Astrocyte (in vitro differentiated cells and primary cell): ENCODE measurements around the gene EME1. TPM values are rescaled to one million over a fixed set of nuclear protein-coding genes. Genes with fewer than 3 reads are reported as not detected.

ENCODE experiments used
- DNase-seq: peaks from one replicate; pipeline ENCODE4 v3.0.0-alpha.2; 2010; ENCODE audit warnings: low read depth
- FAIRE-seq: peaks from 2 replicates; lab custom pipeline; 2011; peaks lifted over from hg19 to GRCh38; lab: Jason Lieb, UNC
- H2AFZ ChIP-seq: 2 replicates; pipeline ENCODE4 v1.6.0; 2012; ENCODE audit warnings: low read depth, low read length, inconsistent platforms
- H3K27ac ChIP-seq: 2 replicates; pipeline ENCODE4 v1.5.1; 2011; ENCODE audit warnings: low read depth, low read length, inconsistent platforms
- H3K27me3 ChIP-seq: 2 replicates; pipeline ENCODE4 v1.6.0; 2011; ENCODE audit warnings: low read length, inconsistent platforms; ENCODE audit not compliant: insufficient read depth
- H3K36me3 ChIP-seq: 2 replicates; pipeline ENCODE4 v1.5.1; 2011; ENCODE audit warnings: low read length, inconsistent platforms; ENCODE audit not compliant: insufficient read depth
- H3K4me1 ChIP-seq: 2 replicates; pipeline ENCODE4 v1.5.1; 2011; ENCODE audit warnings: low read length, inconsistent platforms; ENCODE audit not compliant: insufficient read depth
- H3K4me2 ChIP-seq: 2 replicates; pipeline ENCODE4 v1.6.0; 2012; ENCODE audit warnings: low read length, inconsistent platforms
- H3K4me3 ChIP-seq: 2 replicates; pipeline ENCODE4 v1.5.1; 2011; ENCODE audit warnings: low read depth, mild to moderate bottlenecking, low read length, inconsistent platforms; ENCODE audit not compliant: insufficient read depth
- H3K79me2 ChIP-seq: 2 replicates; pipeline ENCODE4 v1.6.0; 2012; ENCODE audit warnings: mild to moderate bottlenecking, low read length, inconsistent platforms; ENCODE audit not compliant: insufficient read depth
- H3K9ac ChIP-seq: 2 replicates; pipeline ENCODE4 v1.6.0; 2012; ENCODE audit warnings: mild to moderate bottlenecking, low read length, inconsistent platforms
- H3K9me3 ChIP-seq: 2 replicates; pipeline ENCODE4 v1.5.1; 2012; ENCODE audit warnings: low read depth, mild to moderate bottlenecking, low read length, inconsistent platforms; ENCODE audit not compliant: insufficient read depth
- H4K20me1 ChIP-seq: 2 replicates; pipeline ENCODE4 v1.6.0; 2012; ENCODE audit warnings: low read length, inconsistent platforms; ENCODE audit not compliant: insufficient read depth
- H3K27ac Mint-ChIP-seq: one replicate; pipeline ENCODE4 v1.8.0; 2021; ENCODE audit warnings: mild to moderate bottlenecking, mixed read lengths; ENCODE audit not compliant: unreplicated experiment
- H3K27me3 Mint-ChIP-seq: one replicate; pipeline ENCODE4 v1.8.0; 2021; ENCODE audit warnings: low read depth, mixed read lengths; ENCODE audit not compliant: unreplicated experiment
- H3K36me3 Mint-ChIP-seq: one replicate; pipeline ENCODE4 v1.8.0; 2021; ENCODE audit warnings: low read depth, mixed read lengths; ENCODE audit not compliant: unreplicated experiment
- H3K4me1 Mint-ChIP-seq: one replicate; pipeline ENCODE4 v1.8.0; 2021; ENCODE audit warnings: low read depth, mixed read lengths; ENCODE audit not compliant: unreplicated experiment
- H3K4me3 Mint-ChIP-seq: one replicate; pipeline ENCODE4 v1.8.0; 2021; ENCODE audit warnings: mild to moderate bottlenecking, moderate library complexity, mixed read lengths; ENCODE audit not compliant: unreplicated experiment
- H3K9me3 Mint-ChIP-seq: one replicate; pipeline ENCODE4 v1.8.0; 2021; ENCODE audit warnings: mild to moderate bottlenecking, mixed read lengths; ENCODE audit not compliant: unreplicated experiment
- EZH2 ChIP-seq: IDR thresholded peaks from 2 replicates; pipeline ENCODE4 v1.6.1; 2012; ENCODE audit warnings: mild to moderate bottlenecking, low read length, inconsistent platforms; ENCODE audit not compliant: insufficient read depth
- total RNA-seq: library from RNA; stranded (reverse); gene quantifications from 2 replicates; pipeline ENCODE4 v1.2.1, GENCODE V29; 2021
- TF ChIP-seq, protein P1 (sequence below): IDR thresholded peaks from 2 replicates; pipeline ENCODE4 v1.5.1; 2011; ENCODE audit warnings: low read depth, mild to moderate bottlenecking, inconsistent platforms, low read length, moderate library complexity; ENCODE audit not compliant: insufficient read depth

Gene EME1
- total RNA-seq, 1 donor from 2014 or later: 3.1 TPM

DNA sequence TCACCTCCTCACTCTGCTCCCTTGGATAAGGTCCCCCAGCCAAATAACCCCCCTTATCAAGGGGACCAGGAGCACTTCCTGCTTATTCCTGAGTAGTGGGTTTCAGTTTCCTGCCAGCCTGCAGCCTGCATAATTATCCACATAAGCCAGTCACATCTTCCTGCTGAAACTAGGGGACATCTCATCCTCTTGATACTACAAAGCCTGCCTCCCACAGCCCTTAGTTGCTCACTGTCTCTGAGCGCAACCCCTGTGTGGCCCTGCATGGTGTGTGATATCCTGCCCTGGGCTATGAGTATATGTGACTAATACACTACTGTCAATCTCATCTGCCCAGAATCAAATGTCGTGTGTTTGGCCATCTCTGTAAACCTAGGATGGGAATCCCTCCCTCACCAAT lies 35.1 kb upstream of the EME1 start:
- Histone ChIP-seq H3K4me1 (no peaks in the 10 kb centered on the region), H3K9me3 (peaks cover 3% of the 10 kb centered on the region), H2AFZ (no peak overlapping the region), H3K4me2 (no peak overlapping the region), H3K27ac (no peak overlapping the region), H3K4me3 (no peak overlapping the region), H3K27me3 (no peaks in the 10 kb centered on the region), H3K36me3 (no peaks in the 10 kb centered on the region), H4K20me1 (no peaks in the 10 kb centered on the region), H3K79me2 (no peaks in the 10 kb centered on the region), H3K9ac (no peak overlapping the region)
- no peak for DNase-seq
- H3K9me3 Mint-ChIP-seq: peaks cover 2% of the 10 kb centered on the region
- FAIRE-seq: no peak
- TF ChIP-seq, protein P1, sequence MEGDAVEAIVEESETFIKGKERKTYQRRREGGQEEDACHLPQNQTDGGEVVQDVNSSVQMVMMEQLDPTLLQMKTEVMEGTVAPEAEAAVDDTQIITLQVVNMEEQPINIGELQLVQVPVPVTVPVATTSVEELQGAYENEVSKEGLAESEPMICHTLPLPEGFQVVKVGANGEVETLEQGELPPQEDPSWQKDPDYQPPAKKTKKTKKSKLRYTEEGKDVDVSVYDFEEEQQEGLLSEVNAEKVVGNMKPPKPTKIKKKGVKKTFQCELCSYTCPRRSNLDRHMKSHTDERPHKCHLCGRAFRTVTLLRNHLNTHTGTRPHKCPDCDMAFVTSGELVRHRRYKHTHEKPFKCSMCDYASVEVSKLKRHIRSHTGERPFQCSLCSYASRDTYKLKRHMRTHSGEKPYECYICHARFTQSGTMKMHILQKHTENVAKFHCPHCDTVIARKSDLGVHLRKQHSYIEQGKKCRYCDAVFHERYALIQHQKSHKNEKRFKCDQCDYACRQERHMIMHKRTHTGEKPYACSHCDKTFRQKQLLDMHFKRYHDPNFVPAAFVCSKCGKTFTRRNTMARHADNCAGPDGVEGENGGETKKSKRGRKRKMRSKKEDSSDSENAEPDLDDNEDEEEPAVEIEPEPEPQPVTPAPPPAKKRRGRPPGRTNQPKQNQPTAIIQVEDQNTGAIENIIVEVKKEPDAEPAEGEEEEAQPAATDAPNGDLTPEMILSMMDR: no peak
- TF ChIP-seq EZH2: no peak
- peaks cover 3% of the 10 kb centered on the region for H3K27me3 Mint-ChIP-seq
- H3K36me3 Mint-ChIP-seq: no peaks in the 10 kb centered on the region
- H3K4me3 Mint-ChIP-seq: no peak overlapping the region
- no peak overlapping the region for H3K27ac Mint-ChIP-seq
- H3K4me1 Mint-ChIP-seq: peaks cover 3% of the 10 kb centered on the region

DNA sequence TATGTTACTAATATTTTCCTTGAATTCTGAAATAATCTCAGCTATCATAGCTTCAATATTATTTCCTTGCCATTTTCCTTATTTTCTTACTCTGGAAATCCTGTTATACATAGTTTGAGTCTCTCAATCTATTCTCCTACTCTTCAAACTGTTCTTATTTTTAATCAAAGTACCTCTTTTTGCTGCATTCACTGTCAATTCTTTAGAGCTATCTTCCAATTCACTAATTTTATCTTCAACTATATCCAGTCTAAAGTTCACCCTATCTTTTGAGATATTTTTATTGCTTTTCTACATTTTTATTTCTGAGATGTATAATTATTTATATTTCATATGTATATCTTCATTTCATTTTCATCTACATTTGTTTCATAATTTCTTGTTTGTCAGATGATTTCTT lies 34.4 kb upstream of the EME1 start:
- TF ChIP-seq, protein P1: no peak
- no peak for TF ChIP-seq EZH2
- no peak overlapping the region for H2AFZ ChIP-seq
- FAIRE-seq: no peak
- H3K9ac ChIP-seq: no peak overlapping the region
- no peak for DNase-seq
- no peaks in the 10 kb centered on the region for H3K4me1 ChIP-seq
- H4K20me1 ChIP-seq: no peaks in the 10 kb centered on the region
- H3K27me3 ChIP-seq: no peaks in the 10 kb centered on the region
- H3K36me3 ChIP-seq: no peaks in the 10 kb centered on the region
- H3K4me1 Mint-ChIP-seq: peaks cover 3% of the 10 kb centered on the region
- H3K36me3 Mint-ChIP-seq: no peaks in the 10 kb centered on the region
- H3K79me2 ChIP-seq: no peaks in the 10 kb centered on the region
- H3K27me3 Mint-ChIP-seq: no peaks in the 10 kb centered on the region
- no peak overlapping the region for H3K27ac Mint-ChIP-seq
- H3K4me3 Mint-ChIP-seq: peak overlapping the region; percentile 47
- peaks cover 2% of the 10 kb centered on the region for H3K9me3 Mint-ChIP-seq
- H3K4me2 ChIP-seq: no peak overlapping the region
- no peak overlapping the region for H3K27ac ChIP-seq
- H3K9me3 ChIP-seq: peaks cover 3% of the 10 kb centered on the region
- no peak overlapping the region for H3K4me3 ChIP-seq

DNA sequence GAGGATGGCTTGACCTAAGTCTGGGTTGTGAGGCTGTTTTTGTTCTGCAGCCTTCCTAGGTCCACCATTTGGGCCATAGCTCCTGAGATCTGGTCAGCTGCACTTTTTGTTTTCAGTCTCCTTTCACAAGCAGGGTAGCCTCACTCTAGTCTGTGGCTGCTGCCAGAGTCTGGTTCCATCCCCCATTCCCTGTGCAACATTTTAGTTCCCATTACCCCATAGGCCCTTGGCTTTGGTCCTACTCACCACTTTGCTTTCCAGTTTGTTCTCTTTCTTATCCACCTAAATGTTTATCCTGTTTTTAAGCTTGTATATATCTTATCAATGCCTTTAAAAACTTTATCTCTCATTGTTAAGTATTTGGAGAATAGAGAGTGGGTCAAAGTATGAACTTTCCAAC lies 33.6 kb upstream of the EME1 start:
- Histone ChIP-seq H3K4me3 (no peak overlapping the region), H2AFZ (no peak overlapping the region), H3K79me2 (no peaks in the 10 kb centered on the region), H3K4me1 (no peaks in the 10 kb centered on the region), H3K27ac (no peak overlapping the region), H3K27me3 (no peaks in the 10 kb centered on the region), H3K9ac (no peak overlapping the region), H3K4me2 (no peak overlapping the region), H3K36me3 (no peaks in the 10 kb centered on the region), H4K20me1 (no peaks in the 10 kb centered on the region), H3K9me3 (peaks cover 3% of the 10 kb centered on the region)
- peaks cover 2% of the 10 kb centered on the region for H3K4me1 Mint-ChIP-seq
- peaks cover 2% of the 10 kb centered on the region for H3K9me3 Mint-ChIP-seq
- DNase-seq: no peak
- H3K27me3 Mint-ChIP-seq: no peaks in the 10 kb centered on the region
- no peaks in the 10 kb centered on the region for H3K36me3 Mint-ChIP-seq
- no peak for FAIRE-seq
- H3K4me3 Mint-ChIP-seq: no peak overlapping the region
- TF ChIP-seq EZH2: no peak
- TF ChIP-seq, protein P1: no peak
- no peak overlapping the region for H3K27ac Mint-ChIP-seq
